Calu3 (cell line): ENCODE results near the gene ADGRE2. TPM values are rescaled to one million over a fixed set of nuclear protein-coding genes. Genes with fewer than 3 reads are reported as not detected.

Experiments
- BruUV-seq: library from RNA; stranded (reverse); fragments of 400-500 nt; replicated peaks from 2 replicates; lab custom pipeline; 2021; lab: Mats Ljungman, UMichigan
- CTCF ChIA-PET: fragments of 300-600 bp; sonication (Branson Sonifier 250); formaldehyde crosslinking; loops from one replicate; lab custom pipeline; 2022; ENCODE audit warnings: antibody characterized with exemption; lab: Charles Lee
- DNase-seq: peaks from one replicate; pipeline ENCODE4 v3.0.0; 2022
- H3K27ac Mint-ChIP-seq: one replicate; pipeline ENCODE4 v1.8.0; 2022; ENCODE audit warnings: mixed read lengths; ENCODE audit not compliant: unreplicated experiment
- H3K27me3 Mint-ChIP-seq: one replicate; pipeline ENCODE4 v1.8.0; 2022; ENCODE audit warnings: mixed read lengths; ENCODE audit not compliant: unreplicated experiment
- H3K36me3 Mint-ChIP-seq: one replicate; pipeline ENCODE4 v1.8.0; 2022; ENCODE audit warnings: mild to moderate bottlenecking, moderate library complexity, mixed read lengths; ENCODE audit not compliant: insufficient read depth, unreplicated experiment
- H3K4me1 Mint-ChIP-seq: one replicate; pipeline ENCODE4 v1.8.0; 2022; ENCODE audit warnings: mild to moderate bottlenecking, low read depth, mixed read lengths; ENCODE audit not compliant: unreplicated experiment
- H3K4me3 Mint-ChIP-seq: one replicate; pipeline ENCODE4 v1.8.0; 2022; ENCODE audit warnings: mild to moderate bottlenecking, low read depth, moderate library complexity, mixed read lengths; ENCODE audit not compliant: unreplicated experiment
- H3K9me3 Mint-ChIP-seq: one replicate; pipeline ENCODE4 v1.8.0; 2022; ENCODE audit warnings: low read depth, mixed read lengths; ENCODE audit not compliant: unreplicated experiment
- CTCF ChIP-seq: fragments of 200-600 bp; IDR thresholded peaks from one replicate; pipeline ENCODE4 v1.8.0; 2022; ENCODE audit warnings: antibody characterized with exemption; ENCODE audit not compliant: unreplicated experiment
- intact Hi-C: fragments of 100-400 bp; cut with micrococcal nuclease; formaldehyde crosslinking; loops from one replicate; pipeline ENCODE4 v1.10.0; 2022; ENCODE audit not compliant: unreplicated experiment
- total RNA-seq: library from RNA; stranded (reverse); gene quantifications from 2 replicates; pipeline ENCODE4 v1.2.3, GENCODE V29; 2022

ADGRE2 gene
- total RNA-seq, 1 experiment from 2014 or later: not detected

- CTCF ChIA-PET: no interaction called here
- no peak for TF ChIP-seq CTCF
- Mint-ChIP-seq H3K27ac (no peak overlapping the region), H3K9me3 (peaks cover 6% of the 10 kb centered on the region), H3K36me3 (peaks cover 8% of the 10 kb centered on the region), H3K27me3 (no peaks in the 10 kb centered on the region), H3K4me1 (no peaks in the 10 kb centered on the region), H3K4me3 (no peak overlapping the region)
- intact Hi-C loops: no loop called here
- no TSS peak for BruUV-seq
- DNase-seq: no peak
Measured at GRCh38 chr19:14719162-14719561, 59.2 kb downstream of the ADGRE2 start.

GRCh38 chr19:14718522-14719116 lies 59.7 kb downstream of the ADGRE2 start:
- peaks cover 8% of the 10 kb centered on the region for H3K36me3 Mint-ChIP-seq
- TF ChIP-seq CTCF: no peak
- no peak overlapping the region for H3K4me3 Mint-ChIP-seq
- DNase-seq: no peak
- H3K27ac Mint-ChIP-seq: no peak overlapping the region
- no TSS peak for BruUV-seq
- H3K4me1 Mint-ChIP-seq: no peaks in the 10 kb centered on the region
- no peaks in the 10 kb centered on the region for H3K27me3 Mint-ChIP-seq
- peaks cover 6% of the 10 kb centered on the region for H3K9me3 Mint-ChIP-seq
- intact Hi-C loops: no loop called here
- CTCF ChIA-PET: no interaction called here

- no peak for TF ChIP-seq CTCF
- no TSS peak for BruUV-seq
- Mint-ChIP-seq H3K9me3 (peaks cover 10% of the 10 kb centered on the region), H3K27ac (no peak overlapping the region), H3K27me3 (no peaks in the 10 kb centered on the region), H3K4me1 (no peaks in the 10 kb centered on the region), H3K4me3 (no peak overlapping the region), H3K36me3 (peaks cover 8% of the 10 kb centered on the region)
- no peak for DNase-seq
- CTCF ChIA-PET: no interaction called here
- intact Hi-C loops: no loop called here
Measured at GRCh38 chr19:14715841-14716240, 62.5 kb downstream of the ADGRE2 start.

- Mint-ChIP-seq H3K9me3 (peaks cover 4% of the 10 kb centered on the region), H3K36me3 (no peaks in the 10 kb centered on the region), H3K27me3 (no peaks in the 10 kb centered on the region), H3K4me3 (no peak overlapping the region), H3K27ac (no peak overlapping the region), H3K4me1 (no peaks in the 10 kb centered on the region)
- CTCF ChIA-PET: interaction anchor here (0.7 kb wide), 1 partner anchor 11 kb away, joined by 5 read pairs; no protein-coding TSS in a partner anchor
- intact Hi-C loops: no loop called here
- BruUV-seq: no TSS peak
- no peak for DNase-seq
- no peak for TF ChIP-seq CTCF
Measured at GRCh38 chr19:14704450-14704849, 73.9 kb downstream of the ADGRE2 start.
